ENCODE results near the gene EEF1A2. TPM values are rescaled to one million over a fixed set of nuclear protein-coding genes. Genes with fewer than 3 reads are reported as not detected.
"Not testable (repeated sequence)": the region's sequence is repeated elsewhere in the genome, so short reads cannot be mapped to it uniquely, and the experiment has no call there.

EEF1A2 gene
- total and polyA plus RNA-seq, 12 donors, result 59.5 to 407 (median 139) TPM

DNA sequence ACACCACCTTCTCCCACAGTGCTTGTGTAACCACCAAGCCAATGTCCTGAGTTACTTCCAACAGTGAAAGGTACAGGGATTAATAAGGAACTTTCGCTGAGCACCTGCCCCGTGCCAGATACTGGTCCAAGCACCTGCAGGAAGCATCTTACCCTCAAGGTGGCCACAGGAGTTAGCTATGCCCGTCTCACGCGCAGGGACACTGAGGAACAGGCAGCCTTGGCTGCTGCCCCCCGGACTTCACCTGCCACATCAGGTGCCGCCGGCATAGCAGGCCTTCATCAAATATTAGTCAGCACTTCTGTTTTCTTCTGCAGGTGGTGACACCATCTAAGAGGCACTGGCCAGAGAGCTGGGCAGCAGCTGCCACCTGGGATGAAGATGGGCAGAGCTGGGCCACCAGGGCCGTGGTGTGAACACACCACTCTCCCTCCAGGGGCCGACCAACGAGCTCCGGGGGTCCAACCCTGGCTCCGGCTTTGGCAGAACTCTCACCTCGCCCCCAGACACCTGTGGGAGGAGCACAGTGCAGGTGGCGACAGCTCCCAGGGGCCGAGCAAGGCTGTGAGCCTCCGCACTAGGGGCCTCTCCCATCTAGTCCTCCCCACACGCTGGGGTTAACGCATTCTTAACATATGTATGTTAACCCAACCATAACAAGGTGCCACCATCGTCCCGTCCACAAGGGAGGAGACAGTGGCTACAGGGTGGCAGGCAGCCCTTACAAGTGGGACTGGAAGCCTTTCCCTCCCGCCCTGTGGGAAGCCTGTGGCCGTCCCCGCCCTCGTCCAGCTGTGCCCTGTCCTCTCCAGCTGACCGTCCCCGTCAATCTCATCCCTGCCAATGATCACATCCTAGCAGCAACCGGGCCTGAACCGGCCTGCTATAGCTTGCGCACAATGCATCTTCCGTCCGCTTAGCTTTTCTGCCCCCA is 18.8 kb upstream of the EEF1A2 start:
- no peak overlapping the region for H3K27ac ChIP-seq
- H3K4me3 ChIP-seq, result no peak overlapping the region
- no peaks in the 10 kb centered on the region for H3K27me3 ChIP-seq
- no peaks in the 10 kb centered on the region for H3K36me3 ChIP-seq (replicated peaks in 1 of 2)
- intact Hi-C loops (cut with DNase I), result no loop called here
- 86 to 91% (median 88%) methylated on average over 16 to 32 of the region's 32 CpGs for WGBS, 4 donors
- H3K4me1 ChIP-seq (replicated peaks in 1 of 2), result peaks cover 0 to 21% of the 10 kb centered on the region in 2 donors
- no peak for DNase-seq
- H3K9me3 ChIP-seq (replicated peaks in 1 of 3), result no peaks in the 10 kb centered on the region
- TF ChIP-seq, protein P1, sequence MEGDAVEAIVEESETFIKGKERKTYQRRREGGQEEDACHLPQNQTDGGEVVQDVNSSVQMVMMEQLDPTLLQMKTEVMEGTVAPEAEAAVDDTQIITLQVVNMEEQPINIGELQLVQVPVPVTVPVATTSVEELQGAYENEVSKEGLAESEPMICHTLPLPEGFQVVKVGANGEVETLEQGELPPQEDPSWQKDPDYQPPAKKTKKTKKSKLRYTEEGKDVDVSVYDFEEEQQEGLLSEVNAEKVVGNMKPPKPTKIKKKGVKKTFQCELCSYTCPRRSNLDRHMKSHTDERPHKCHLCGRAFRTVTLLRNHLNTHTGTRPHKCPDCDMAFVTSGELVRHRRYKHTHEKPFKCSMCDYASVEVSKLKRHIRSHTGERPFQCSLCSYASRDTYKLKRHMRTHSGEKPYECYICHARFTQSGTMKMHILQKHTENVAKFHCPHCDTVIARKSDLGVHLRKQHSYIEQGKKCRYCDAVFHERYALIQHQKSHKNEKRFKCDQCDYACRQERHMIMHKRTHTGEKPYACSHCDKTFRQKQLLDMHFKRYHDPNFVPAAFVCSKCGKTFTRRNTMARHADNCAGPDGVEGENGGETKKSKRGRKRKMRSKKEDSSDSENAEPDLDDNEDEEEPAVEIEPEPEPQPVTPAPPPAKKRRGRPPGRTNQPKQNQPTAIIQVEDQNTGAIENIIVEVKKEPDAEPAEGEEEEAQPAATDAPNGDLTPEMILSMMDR (IDR thresholded peaks at IDR 0.05), result no peak
- TF ChIP-seq POLR2A (IDR thresholded peaks at IDR 0.05), result no peak

DNA sequence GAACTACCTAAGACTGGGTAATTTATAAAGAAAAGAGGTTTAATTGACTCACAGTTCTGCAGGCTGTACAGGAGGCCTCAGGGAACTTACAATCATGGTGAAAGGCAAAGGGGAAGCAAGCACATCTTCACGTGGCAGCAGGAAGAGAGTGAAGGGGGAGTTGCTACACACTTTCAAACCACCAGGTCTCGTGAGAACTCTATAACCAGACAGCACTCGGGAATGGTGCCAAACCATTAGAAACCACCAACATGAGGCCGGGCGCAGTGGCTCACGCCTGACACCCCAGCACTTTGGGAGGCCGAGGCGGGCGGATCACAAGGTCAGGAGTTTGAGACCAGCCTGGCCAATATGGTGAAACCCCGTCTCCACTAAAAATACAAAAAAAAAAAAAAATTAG is 15.6 kb upstream of the EEF1A2 start:
- DNase-seq; intact Hi-C loops (cut with DNase I); H3K27me3 ChIP-seq; H3K27ac ChIP-seq; H3K36me3 ChIP-seq (replicated peaks in 1 of 2); H3K9me3 ChIP-seq (replicated peaks in 1 of 3); H3K4me1 ChIP-seq (replicated peaks in 1 of 2); H3K4me3 ChIP-seq: not testable (repeated sequence)
- 65 to 73% (median 65%) methylated on average over 6 to 10 of the region's 10 CpGs for WGBS, 4 donors

DNA sequence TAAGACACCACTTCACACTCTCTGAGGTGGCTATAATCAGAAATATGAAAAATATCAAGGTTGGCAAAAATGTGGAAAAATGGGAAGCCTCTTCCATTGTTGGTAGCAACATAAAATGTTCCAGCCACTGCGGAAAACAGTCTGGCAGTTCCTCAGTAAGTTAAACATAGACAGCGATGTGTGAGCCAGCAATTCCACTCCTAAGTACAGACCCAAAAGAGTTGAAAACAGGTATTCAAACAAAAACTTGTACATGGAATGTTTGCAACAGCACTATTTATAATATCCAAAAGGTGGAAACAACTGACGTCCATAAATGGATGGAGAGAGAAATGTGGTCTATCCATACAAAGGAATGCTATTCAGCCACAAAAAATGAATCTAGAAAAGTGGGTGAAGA is 14.3 kb upstream of the EEF1A2 start:
- H3K36me3 ChIP-seq (replicated peaks in 1 of 2), result no peaks in the 10 kb centered on the region
- intact Hi-C loops (cut with DNase I), result no loop called here

DNA sequence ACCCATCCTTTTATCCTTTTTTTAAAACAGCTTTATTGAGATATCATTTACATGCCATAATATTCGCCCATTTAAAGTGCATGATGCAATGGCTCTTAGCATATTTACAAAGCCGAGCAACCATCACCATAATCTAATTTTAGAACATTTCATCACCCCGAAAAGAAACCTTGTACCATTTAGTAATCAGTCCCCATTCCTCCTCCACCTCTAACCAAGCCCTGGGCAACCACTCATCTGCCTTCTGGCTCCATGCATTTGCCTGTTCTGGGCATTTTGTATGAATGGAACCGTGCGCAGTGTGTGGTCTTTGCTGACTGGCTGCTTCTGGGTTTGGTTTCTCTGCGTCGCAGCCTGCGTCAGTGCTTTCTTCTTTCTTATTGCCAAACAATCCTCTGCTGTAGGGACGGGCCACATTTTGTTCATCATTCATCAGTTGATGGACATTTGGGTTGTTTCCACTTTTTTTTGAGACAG is 10.2 kb upstream of the EEF1A2 start:
- WGBS, 4 donors, result 75 to 83% (median 78%) methylated on average over 9 of the region's 9 CpGs
- TF ChIP-seq POLR2A (IDR thresholded peaks at IDR 0.05), result no peak
- TF ChIP-seq, protein P1 (IDR thresholded peaks at IDR 0.05), result no peak
- no peak for DNase-seq
- Histone ChIP-seq H3K4me1 (replicated peaks in 1 of 2) (no peaks in the 10 kb centered on the region), H3K27me3 (no peaks in the 10 kb centered on the region), H3K4me3 (no peak overlapping the region), H3K9me3 (replicated peaks in 1 of 3) (no peaks in the 10 kb centered on the region), H3K27ac (no peak overlapping the region), H3K36me3 (replicated peaks in 1 of 2) (no peaks in the 10 kb centered on the region)
- intact Hi-C loops (cut with DNase I), result no loop called here

More for the DNA sequence above, 14.3 kb upstream of the EEF1A2 start:
- WGBS, 4 donors, result 76 to 87% (median 82%) methylated on average over 3 of the region's 3 CpGs
- H3K27me3 ChIP-seq, result no peaks in the 10 kb centered on the region
- H3K27ac ChIP-seq, result no peak overlapping the region
- H3K4me1 ChIP-seq (replicated peaks in 1 of 2), result no peaks in the 10 kb centered on the region
- DNase-seq, result no peak
- H3K9me3 ChIP-seq (replicated peaks in 1 of 3), result no peaks in the 10 kb centered on the region
- no peak for TF ChIP-seq POLR2A (IDR thresholded peaks at IDR 0.05)
- TF ChIP-seq, protein P1 (IDR thresholded peaks at IDR 0.05), result no peak
- H3K4me3 ChIP-seq, result no peak overlapping the region
